Heart left ventricle (tissue), 13 donors: ENCODE measurements around the gene NOXA1.

Source experiments
- CTCF ChIP-seq, 12 donors: fragments of 200-600 bp; sonication (generic) in 4 of 12; IDR thresholded peaks; one replicate each; pipeline versions ENCODE4 v1.5.0 to v1.8.0; 2018 to 2022; ENCODE audit warnings: antibody characterized with exemption in 12 of 12, mild to moderate bottlenecking in 5 of 12
- POLR2A ChIP-seq, 2 donors: fragments of 450-650 bp; IDR thresholded peaks; one replicate each; pipeline ENCODE4 v1.6.1; 2017; ENCODE audit warnings: antibody characterized with exemption in 2 of 2, mild to moderate bottlenecking in 2 of 2, moderate library complexity in 2 of 2
- donor health status: ischemic (EF 13 %, LVEDD 7.1; RV severe dilation, severe dysfunction).
- donor health status: DM: no; HTN: yes; CAD: no.
- donor health status: DM: no; HTN: no; CAD: no.
- donor health status: ischemic (EF 25% LVEDD 6.9; RV normal size, moderate dysfunction).
- donor health status: ischemic (EF 25% LVEDD 5.7; RV mildly dilated, moderate dysfunction).
- donor health status: ischemic (EF 35%, LVEDD 5.7; RV mildly dilated, moderate dysfunction).
- donor health status: nonischemic (EF 11% LVEDD 7.7; RV severe dilation, severe dysfunction).
- donor health status: DM: yes; HTN: yes; CAD: no.
- donor health status: PGD.
- donor health status: ischemic (EF 29% LVEDD 5.4; RV normal size, mild dysfunction).
- donor health status: nonischemic (EF 23%, LVEDD 6.1; RV moderate dilation, normal function).

GRCh38 chr9:137435980-137436760 lies 13.0 kb downstream of the NOXA1 start:
- TF ChIP-seq CTCF (IDR thresholded peaks at IDR 0.05) (no peak), POLR2A (IDR thresholded peaks at IDR 0.05) (no peak)
